ENCODE measurements around the gene PHF12. TPM values are rescaled to one million over a fixed set of nuclear protein-coding genes. Genes with fewer than 3 reads are reported as not detected.

PHF12 gene
- total and polyA plus RNA-seq, 2 of the 8 experiments (the other 6 are each of a cell fraction or from before 2014, with no cell fraction given), result 38.8 to 65.7 TPM

GRCh38 chr17:28989028-28989427 lies 37.7 kb upstream of the PHF12 start:
- H3K14ac ChIP-seq (ENCODE audit: insufficient read length), result no peak overlapping the region
- no peak for FAIRE-seq
- H3K18ac ChIP-seq (ENCODE audit: extremely low read depth, low read length), result no peak overlapping the region
- no peak overlapping the region for H3K4ac ChIP-seq (replicated peaks; ENCODE audit: insufficient read length, low read depth, low read length)
- ChIA-PET POLR2A (ENCODE audit: partially characterized antibody) (interaction anchor here (0.8 kb wide), 1 partner anchor 21 kb away, joined by 3 read pairs; no protein-coding TSS in a partner anchor), CTCF (ENCODE audit: partially characterized antibody) (interaction anchor here (1.1 to 1.8 kb wide), 2 partner anchors 35 to 102 kb away, joined by 4 read pairs; no protein-coding TSS in a partner anchor)
- no peak for TF ChIP-seq KDM5A (IDR thresholded peaks at IDR 0.05; ENCODE audit: low read length)
- no peak for TF ChIP-seq POLR2A (IDR thresholded peaks at IDR 0.05; ENCODE audit: control extremely low read depth in 1 of 2, low read depth in 2 of 2, low read length in 2 of 2)
- no peak for TF ChIP-seq CHD1 (IDR thresholded peaks at IDR 0.05; ENCODE audit: low read depth, low read length)
- no peak for TF ChIP-seq SIX5 (IDR thresholded peaks at IDR 0.05; ENCODE audit: low read depth, low read length)
- peaks cover 14 to 18% (median 16%) of the 10 kb centered on the region in 4 experiments for H3K4me1 ChIP-seq (replicated peaks in 1 of 4; ENCODE audit: control insufficient read depth in 3 of 4, insufficient read depth in 4 of 4, low read length in 3 of 4)
- no peak overlapping the region for H2BK15ac ChIP-seq (ENCODE audit: low read length)
- H3K9me3 ChIP-seq (ENCODE audit: insufficient read depth in 2 of 2, low read depth in 1 of 2, low read length in 1 of 2), result no peaks in the 10 kb centered on the region
- no peaks in the 10 kb centered on the region for H3K36me3 ChIP-seq (ENCODE audit: control insufficient read depth in 2 of 4, insufficient read depth in 4 of 4, low read length in 3 of 4)
- H4K20me1 ChIP-seq (replicated peaks in 1 of 2; ENCODE audit: control insufficient read depth in 1 of 2, insufficient read depth in 2 of 2, low read length in 2 of 2), result no peaks in the 10 kb centered on the region
- H3K56ac ChIP-seq (replicated peaks; ENCODE audit: insufficient read length, low read depth, low read length), result no peak overlapping the region
- H2AK5ac ChIP-seq (ENCODE audit: low read depth, low read length), result no peak overlapping the region
- no peak overlapping the region for H2BK12ac ChIP-seq (ENCODE audit: low read depth, low read length)
- no peak overlapping the region for H3K4me3 ChIP-seq (ENCODE audit: extremely low read depth in 1 of 4, insufficient read depth in 2 of 4, low read depth in 3 of 4, low read length in 4 of 4)
- H2BK120ac ChIP-seq (replicated peaks; ENCODE audit: low read depth, low read length), result no peak overlapping the region
- no peak overlapping the region for H3K4me2 ChIP-seq (ENCODE audit: insufficient read depth in 1 of 2, low read depth in 2 of 2, low read length in 2 of 2)
- no peaks in the 10 kb centered on the region; the same call in 1 of the 2 replicates for H3K23me2 ChIP-seq (ENCODE audit: low read depth, low read length)
- H4K5ac ChIP-seq (ENCODE audit: insufficient read length, low read depth, low read length), result no peak overlapping the region
- H3K23ac ChIP-seq (ENCODE audit: insufficient read length), result no peak overlapping the region
- no peak overlapping the region for H4K91ac ChIP-seq (replicated peaks; ENCODE audit: insufficient read length, low read length)
- H3K27me3 ChIP-seq (replicated peaks in 1 of 4; ENCODE audit: control insufficient read depth in 3 of 4, extremely low read depth in 1 of 4, insufficient read depth in 3 of 4, low read length in 3 of 4), result no peaks in the 10 kb centered on the region; a peak in 2 of 7 replicates
- H2BK5ac ChIP-seq (ENCODE audit: low read depth, low read length), result no peak overlapping the region
- no peak overlapping the region for H3K27ac ChIP-seq (ENCODE audit: low read depth, low read length)
- no peak overlapping the region for H2BK20ac ChIP-seq (ENCODE audit: low read length)
- no peaks in the 10 kb centered on the region for H3K79me2 ChIP-seq (ENCODE audit: control insufficient read depth in 1 of 2, insufficient read depth in 2 of 2, low read length in 2 of 2)
- no peak overlapping the region for H2AFZ ChIP-seq (ENCODE audit: low read length)
- DNase-seq (ENCODE audit: low read depth in 1 of 2, low spot score in 2 of 2), result no peak
- H3K79me1 ChIP-seq (ENCODE audit: low read depth, low read length), result no peaks in the 10 kb centered on the region; the same call in 1 of the 2 replicates
- no peak overlapping the region for H4K8ac ChIP-seq (ENCODE audit: extremely low read depth, insufficient read depth, low read length)
- H3K9ac ChIP-seq (replicated peaks in 1 of 4; ENCODE audit: extremely low read depth in 1 of 4, low read depth in 3 of 4, low read length in 3 of 4), result no peak overlapping the region
